Measurements from ENCODE around the gene ITPR2.

Gene ITPR2

GRCh38 chr12:26632756-26633155 lies 200.2 kb downstream of the ITPR2 start:
- Histone ChIP-seq H3K4me3 (replicated peaks; ENCODE audit: insufficient read depth, low read length) (no peak overlapping the region), H3K27ac (replicated peaks) (no peak overlapping the region), H3K27me3 (ENCODE audit: insufficient read depth, poor library complexity, severe bottlenecking) (no peaks in the 10 kb centered on the region)
- no peak for TF ChIP-seq REST (IDR thresholded peaks at IDR 0.05; ENCODE audit: insufficient replicate concordance, low read depth)
- no peak for TF ChIP-seq POLR2AphosphoS5 (IDR thresholded peaks at IDR 0.05; ENCODE audit: low read depth)
- TF ChIP-seq SPI1 (IDR thresholded peaks at IDR 0.05; ENCODE audit: borderline replicate concordance, low read depth): no peak
- no peak for TF ChIP-seq GABPA (IDR thresholded peaks at IDR 0.05; ENCODE audit: low read depth)
- no peak for TF ChIP-seq CTCF (IDR thresholded peaks at IDR 0.05; ENCODE audit: insufficient read depth, low read length)
- DNase-seq (ENCODE audit: low read depth in 1 of 2, low spot score in 1 of 2): no peak

- Histone ChIP-seq H3K27ac (replicated peaks) (no peak overlapping the region), H3K27me3 (ENCODE audit: insufficient read depth, poor library complexity, severe bottlenecking) (no peaks in the 10 kb centered on the region), H3K4me3 (replicated peaks; ENCODE audit: insufficient read depth, low read length) (no peak overlapping the region)
- no peak for DNase-seq (ENCODE audit: low read depth in 1 of 2, low spot score in 1 of 2)
- no peak for TF ChIP-seq CTCF (IDR thresholded peaks at IDR 0.05; ENCODE audit: insufficient read depth, low read length)
- no peak for TF ChIP-seq SPI1 (IDR thresholded peaks at IDR 0.05; ENCODE audit: borderline replicate concordance, low read depth)
- TF ChIP-seq GABPA (IDR thresholded peaks at IDR 0.05; ENCODE audit: low read depth): no peak
- no peak for TF ChIP-seq REST (IDR thresholded peaks at IDR 0.05; ENCODE audit: insufficient replicate concordance, low read depth)
- no peak for TF ChIP-seq POLR2AphosphoS5 (IDR thresholded peaks at IDR 0.05; ENCODE audit: low read depth)
Observed at GRCh38 chr12:26631846-26632245, 201.1 kb downstream of the ITPR2 start.

- no peak overlapping the region for H3K27ac ChIP-seq (replicated peaks)
- TF ChIP-seq REST (IDR thresholded peaks at IDR 0.05; ENCODE audit: insufficient replicate concordance, low read depth) (no peak), POLR2AphosphoS5 (IDR thresholded peaks at IDR 0.05; ENCODE audit: low read depth) (no peak), SPI1 (IDR thresholded peaks at IDR 0.05; ENCODE audit: borderline replicate concordance, low read depth) (no peak), GABPA (IDR thresholded peaks at IDR 0.05; ENCODE audit: low read depth) (no peak), CTCF (IDR thresholded peaks at IDR 0.05; ENCODE audit: insufficient read depth, low read length) (no peak)
Observed at GRCh38 chr12:26630546-26631027, 202.4 kb downstream of the ITPR2 start.

More at GRCh38 chr12:26630546-26631027, 202.4 kb downstream of the ITPR2 start:
- Histone ChIP-seq H3K27me3 (ENCODE audit: insufficient read depth, poor library complexity, severe bottlenecking) (no peaks in the 10 kb centered on the region), H3K4me3 (replicated peaks; ENCODE audit: insufficient read depth, low read length) (no peak overlapping the region)
- DNase-seq (ENCODE audit: low read depth in 1 of 2, low spot score in 1 of 2): no peak

Measured in HL-60 (cell line).